Middle frontal gyrus (tissue), 1 donor: ENCODE results near the gene LRRC4.

Experiments
- DNase-seq: peaks from one replicate; pipeline ENCODE4 v3.0.0-alpha.2; 2015; ENCODE audit warnings: low spot score; ENCODE audit errors: extremely low spot score

The LRRC4 gene

GRCh38 chr7:128030654-128031611 lies at the start of gene LRRC4:
TSS of gene LRRC4 (minus strand) at chr7:128031437. CDS start at chr7:128030640, 797 bp downstream.
- DNase-seq: no peak

GRCh38 chr7:128080169-128080568 lies 48.9 kb upstream of the LRRC4 start:
- no peak for DNase-seq

GRCh38 chr7:128078309-128078708 lies 47.1 kb upstream of the LRRC4 start:
- no peak for DNase-seq

- no peak for DNase-seq
Measured at GRCh38 chr7:128076796-128077271, 45.6 kb upstream of the LRRC4 start.

DNA sequence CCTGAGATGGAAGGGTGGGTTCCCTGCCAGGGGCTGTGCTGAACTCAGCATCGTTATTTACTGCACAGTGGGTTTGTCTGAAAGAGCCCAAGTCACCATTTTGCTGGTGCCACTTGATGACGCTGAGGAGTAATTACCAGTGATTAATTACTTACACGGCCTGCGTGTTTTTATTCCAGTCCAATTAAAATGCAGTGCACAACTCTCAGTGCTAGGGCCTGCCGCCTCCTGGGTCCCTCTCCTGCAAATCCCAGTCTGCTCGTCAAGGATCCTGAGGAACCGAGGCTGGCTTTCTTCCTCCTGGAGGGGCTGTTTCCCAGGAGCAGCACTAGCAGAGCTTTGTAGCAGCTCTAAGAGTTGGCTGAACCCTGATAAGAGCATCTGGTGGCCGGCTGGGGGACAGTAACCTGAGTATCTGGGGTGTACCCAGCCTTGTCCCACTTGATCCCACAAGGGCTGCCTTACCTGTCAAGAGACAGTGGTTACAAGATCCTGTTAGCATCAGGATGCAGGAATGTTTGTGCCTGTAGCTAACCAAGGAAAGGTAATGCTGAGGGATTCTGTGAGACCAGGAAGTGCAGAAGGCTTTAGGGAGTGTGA lies 45.1 kb upstream of the LRRC4 start:
- no peak for DNase-seq

DNA sequence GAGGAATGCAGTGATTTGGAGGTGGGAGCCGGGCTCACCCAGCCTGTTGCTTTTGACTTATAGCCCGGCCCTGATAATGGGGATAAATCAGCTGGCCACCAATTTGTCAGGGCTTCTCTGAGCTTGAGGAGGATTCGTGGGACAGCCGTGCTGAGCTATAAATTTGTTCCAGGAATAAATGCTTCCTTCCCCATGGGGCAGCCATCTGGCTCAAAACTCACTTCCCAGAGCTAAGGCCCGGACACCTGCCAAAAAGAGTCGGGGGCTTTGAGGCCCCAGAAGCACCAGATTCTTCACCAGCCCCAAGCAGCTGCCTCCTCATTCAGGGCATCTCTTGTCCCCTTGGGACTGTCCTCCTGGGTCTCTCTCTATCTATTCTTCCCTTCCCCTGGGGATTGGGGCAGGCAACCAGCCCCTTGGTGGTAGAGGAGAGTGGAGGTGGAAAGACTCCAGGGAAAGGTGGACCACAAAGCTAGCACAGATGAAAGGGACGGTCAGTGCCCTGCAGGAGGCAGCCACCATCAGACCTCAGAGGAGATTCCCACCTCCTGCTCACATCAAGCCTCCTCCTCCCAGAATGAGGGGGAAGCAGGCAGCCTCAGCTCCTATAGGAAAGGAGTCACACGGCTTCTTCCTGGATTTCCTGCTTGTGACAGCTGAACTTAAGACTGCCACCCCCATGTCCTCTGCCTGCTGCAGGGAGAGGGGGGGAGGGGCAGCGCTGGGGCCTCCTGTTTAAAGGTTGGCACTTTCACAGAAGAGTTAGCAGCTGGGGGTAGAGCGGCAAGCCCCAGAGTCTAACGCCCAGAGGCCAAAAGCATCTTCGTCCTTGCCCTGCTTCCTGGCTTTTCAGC lies 44.2 kb upstream of the LRRC4 start:
- no peak for DNase-seq

DNA sequence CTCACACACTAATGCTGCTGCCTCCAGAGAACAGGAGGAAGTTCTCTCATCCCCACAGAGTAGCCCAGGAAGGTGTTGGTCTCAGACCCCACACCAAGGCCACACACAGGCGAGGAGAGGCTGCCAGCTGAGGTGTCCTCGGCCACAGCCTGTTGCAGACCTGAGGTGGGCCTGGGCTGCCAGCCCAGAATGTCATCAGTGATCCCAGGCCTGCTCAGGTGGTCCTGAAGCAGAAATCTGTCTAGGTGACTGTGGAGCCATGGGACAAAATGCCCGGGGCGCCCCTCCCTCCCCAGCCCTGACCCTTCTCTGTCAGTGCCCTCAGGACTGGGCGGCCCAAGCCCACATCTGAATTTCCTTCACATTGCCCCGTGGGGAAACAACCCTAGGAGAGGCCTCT lies 43.5 kb upstream of the LRRC4 start:
- DNase-seq: no peak

GRCh38 chr7:128074336-128074735 lies 43.1 kb upstream of the LRRC4 start:
- no peak for DNase-seq

DNA sequence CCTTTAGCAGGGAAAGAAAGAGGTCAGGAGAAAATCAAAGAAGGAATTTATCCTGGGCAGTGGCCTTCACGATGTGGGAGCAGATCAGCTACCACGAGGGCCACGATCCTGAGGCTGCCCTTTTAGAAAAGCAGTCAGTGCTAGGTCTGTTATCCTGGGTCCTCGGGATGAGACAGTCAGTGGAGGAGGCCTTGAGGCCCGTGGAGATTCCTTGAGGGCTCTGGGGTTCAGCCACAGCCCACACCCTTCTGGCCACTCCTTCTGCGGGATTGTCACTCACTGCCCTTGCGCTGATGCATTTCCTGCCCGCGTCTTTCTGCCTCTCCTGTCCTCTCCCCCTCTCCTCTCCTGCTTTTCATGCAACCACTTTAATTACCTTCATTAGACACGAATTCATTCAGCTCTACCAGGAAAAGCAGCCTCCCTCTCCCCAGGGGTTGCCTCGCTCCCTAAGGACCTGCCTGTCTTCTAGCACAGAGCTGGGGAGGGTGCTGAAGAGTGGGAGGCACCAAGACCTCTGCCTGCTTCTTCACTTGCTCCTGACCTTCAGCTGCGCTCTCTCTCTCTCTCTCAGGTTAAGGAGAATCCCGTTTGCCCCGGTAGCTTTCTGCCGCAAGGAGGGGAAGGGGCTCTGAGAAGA lies 42.6 kb upstream of the LRRC4 start:
- DNase-seq: no peak

GRCh38 chr7:128071801-128072200 lies 40.6 kb upstream of the LRRC4 start:
- no peak for DNase-seq

GRCh38 chr7:128071376-128071775 lies 40.1 kb upstream of the LRRC4 start:
- DNase-seq: no peak

DNA sequence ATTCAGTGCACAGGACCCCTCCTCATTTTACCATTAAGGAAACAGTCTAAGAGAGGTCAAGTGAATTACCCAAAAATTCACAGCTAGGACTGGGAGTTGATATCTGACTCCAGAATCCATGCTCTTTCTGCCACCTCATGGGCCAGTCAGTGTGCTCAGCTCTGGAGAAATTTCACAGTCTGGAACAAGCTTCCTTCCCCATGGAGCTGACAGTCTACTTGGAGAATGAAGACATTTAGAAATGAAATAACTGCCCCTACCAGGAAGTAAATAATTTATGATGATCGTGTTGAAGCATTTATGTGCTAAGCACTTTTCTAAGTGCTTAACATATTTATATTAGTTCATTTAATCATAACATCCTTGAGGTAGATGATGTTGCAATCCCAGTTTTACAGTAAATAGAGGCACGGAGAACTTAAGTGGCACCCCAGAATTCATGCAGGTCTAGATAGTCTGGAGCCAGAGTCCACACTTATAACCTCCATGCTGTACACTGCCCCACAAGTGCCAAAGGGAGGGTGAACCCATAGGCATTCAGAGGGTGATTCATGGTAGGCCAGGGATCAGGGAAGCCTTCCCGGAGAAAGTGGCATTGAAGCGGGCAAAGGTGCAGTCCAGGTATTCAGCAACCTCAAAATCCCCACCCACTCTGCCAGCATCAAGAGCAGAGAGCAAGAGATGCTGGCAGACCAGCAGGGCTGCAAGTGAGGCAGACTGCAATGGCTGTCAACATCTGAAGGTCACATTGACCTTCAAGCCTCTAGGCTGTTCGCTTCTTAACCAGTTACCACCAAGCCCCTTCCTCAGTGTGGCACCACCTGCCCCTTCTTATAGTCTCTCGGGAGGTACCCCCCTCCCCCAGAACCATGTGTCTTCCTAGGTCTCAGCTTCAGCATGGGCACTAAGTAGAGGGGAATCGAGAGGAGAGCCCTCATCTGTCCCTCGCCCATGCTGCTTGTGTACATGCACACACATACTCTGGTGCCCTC lies 38.4 kb upstream of the LRRC4 start:
- no peak for DNase-seq

GRCh38 chr7:128068785-128069184 lies 37.5 kb upstream of the LRRC4 start:
- DNase-seq: no peak

GRCh38 chr7:128067983-128068382 lies 36.7 kb upstream of the LRRC4 start:
- DNase-seq: no peak

GRCh38 chr7:128066858-128067257 lies 35.6 kb upstream of the LRRC4 start:
- DNase-seq: no peak

- no peak for DNase-seq
Measured at GRCh38 chr7:128066395-128066794, 35.2 kb upstream of the LRRC4 start.

GRCh38 chr7:128065872-128066271 lies 34.6 kb upstream of the LRRC4 start:
- no peak for DNase-seq

GRCh38 chr7:128063088-128063487 lies 31.9 kb upstream of the LRRC4 start:
- DNase-seq: no peak

DNA sequence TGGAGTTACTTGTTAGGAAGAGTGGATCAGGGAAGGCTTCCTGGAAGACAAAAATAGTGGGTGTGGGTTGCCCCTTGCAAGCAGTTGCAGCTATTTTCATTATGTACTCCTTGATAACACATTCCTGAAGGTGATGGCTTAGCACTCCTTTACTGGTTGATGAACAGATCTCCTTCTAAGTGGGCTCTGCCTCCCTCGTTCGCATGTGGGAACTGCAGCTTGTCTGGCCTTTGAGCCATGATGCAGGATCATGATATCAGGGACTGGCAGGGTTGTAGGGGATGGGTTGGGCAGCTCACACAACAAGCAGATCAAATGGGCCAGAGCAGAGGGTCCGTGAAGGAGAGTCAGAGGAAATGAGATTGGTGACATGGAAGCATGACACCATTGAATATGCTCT lies 28.8 kb upstream of the LRRC4 start:
- DNase-seq: no peak
